HG02798 (cell line): ENCODE results near the gene FAM25A.
A peak's percentile ranks its signal among the peaks of the same experiment; 100 is the strongest.
"Not testable (repeated sequence)": the region's sequence is repeated elsewhere in the genome, so short reads cannot be mapped to it uniquely, and the experiment has no call there.

Source experiments
- ATAC-seq: cut with Tn5 transposase; IDR thresholded peaks from one replicate; pipeline ENCODE4 v1.9.1; 2021; ENCODE audit warnings: mild to moderate bottlenecking; ENCODE audit not compliant: unreplicated experiment, poor library complexity

FAM25A gene

GRCh38 chr10:87020056-87020455, at the start of gene FAM25A:
TSS of gene FAM25A (plus strand) at chr10:87020294. CDS start at chr10:87020325, 31 bp downstream.
- ATAC-seq, result not testable (repeated sequence)

- no peak for ATAC-seq
Observed at GRCh38 chr10:86970982-86971231, 49.2 kb upstream of the FAM25A start.

GRCh38 chr10:86971232-86971991, 48.7 kb upstream of the FAM25A start:
- peak; percentile 88 for ATAC-seq

- ATAC-seq, result no peak
Observed at GRCh38 chr10:86972613-86973380, 47.3 kb upstream of the FAM25A start.

GRCh38 chr10:86974484-86974883, 45.6 kb upstream of the FAM25A start:
- ATAC-seq, result no peak

GRCh38 chr10:86976362-86977056, 43.6 kb upstream of the FAM25A start:
- no peak for ATAC-seq

- not testable (repeated sequence) for ATAC-seq
Observed at GRCh38 chr10:86978457-86978856, 41.6 kb upstream of the FAM25A start.

- no peak for ATAC-seq
Observed at GRCh38 chr10:86979296-86979818, 40.7 kb upstream of the FAM25A start.

GRCh38 chr10:86979977-86980448, 40.1 kb upstream of the FAM25A start:
- ATAC-seq, result no peak

- ATAC-seq, result not testable (repeated sequence)
Observed at GRCh38 chr10:86981020-86981419, 39.1 kb upstream of the FAM25A start.

- ATAC-seq, result no peak
Observed at GRCh38 chr10:86981716-86982115, 38.4 kb upstream of the FAM25A start.

- not testable (repeated sequence) for ATAC-seq
Observed at GRCh38 chr10:86984498-86984897, 35.6 kb upstream of the FAM25A start.

GRCh38 chr10:86988520-86988919, 31.6 kb upstream of the FAM25A start:
- ATAC-seq, result no peak

GRCh38 chr10:86991362-86991761, 28.7 kb upstream of the FAM25A start:
- not testable (repeated sequence) for ATAC-seq

GRCh38 chr10:86992456-86992855, 27.6 kb upstream of the FAM25A start:
- no peak for ATAC-seq

- ATAC-seq, result no peak
Observed at GRCh38 chr10:86992929-86993328, 27.2 kb upstream of the FAM25A start.

- not testable (repeated sequence) for ATAC-seq
Observed at GRCh38 chr10:86999802-87000403, 20.2 kb upstream of the FAM25A start.

GRCh38 chr10:87000491-87000890, 19.6 kb upstream of the FAM25A start:
- no peak for ATAC-seq

- not testable (repeated sequence) for ATAC-seq
Observed at GRCh38 chr10:87007124-87007523, 13.0 kb upstream of the FAM25A start.

GRCh38 chr10:87007674-87008073, 12.4 kb upstream of the FAM25A start:
- ATAC-seq, result not testable (repeated sequence)
